HL-60 (cell line): ENCODE data around the gene PCCA.

ENCODE experiments used
- POLR2AphosphoS5 ChIP-seq: IDR thresholded peaks from 2 replicates; pipeline ENCODE4 v1.6.1; 2012; ENCODE audit warnings: low read depth
- TF ChIP-seq, protein P1 (sequence below): IDR thresholded peaks from one replicate; pipeline ENCODE4 v1.5.1; 2011; ENCODE audit warnings: low read length, control low read depth, inconsistent platforms; ENCODE audit not compliant: insufficient read depth
- TF ChIP-seq, protein P2 (sequence below): IDR thresholded peaks from 2 replicates; pipeline ENCODE4 v1.6.1; 2012; ENCODE audit warnings: low read depth; ENCODE audit not compliant: insufficient replicate concordance

DNA sequence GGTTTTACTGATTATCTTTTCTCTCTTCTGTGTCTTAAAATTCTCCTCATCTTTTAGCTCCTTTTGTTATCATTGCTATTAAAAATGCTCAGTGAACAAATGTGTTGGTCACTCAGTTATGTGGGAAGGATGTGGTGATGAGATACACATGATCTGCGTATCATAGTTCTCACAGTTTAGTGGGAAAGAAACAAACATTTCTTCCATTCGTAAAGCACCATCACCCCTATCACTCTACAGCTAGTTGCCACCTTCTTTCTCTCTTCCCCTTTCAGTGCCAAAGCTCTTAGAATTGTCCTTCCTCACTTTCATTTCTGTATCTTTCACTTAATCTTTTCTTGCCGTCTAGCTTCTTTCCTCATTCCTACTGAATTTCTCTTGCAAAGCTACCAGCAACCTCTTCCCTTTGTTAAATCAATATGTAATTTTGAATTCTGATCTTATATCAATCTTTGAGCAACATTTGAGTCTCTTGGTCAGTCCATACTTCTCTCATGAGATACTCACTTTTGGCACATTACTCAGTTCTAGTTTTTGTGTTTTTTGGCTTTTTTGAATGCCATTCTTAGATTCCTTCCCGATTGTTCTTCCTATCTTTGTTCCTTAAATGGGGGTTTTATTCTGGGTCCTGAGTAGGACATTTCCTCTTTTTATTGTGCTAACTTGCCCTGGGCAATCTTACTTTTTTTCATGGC lies 122.3 kb downstream of the PCCA start:
- TF ChIP-seq POLR2AphosphoS5, result no peak
- TF ChIP-seq, protein P1, sequence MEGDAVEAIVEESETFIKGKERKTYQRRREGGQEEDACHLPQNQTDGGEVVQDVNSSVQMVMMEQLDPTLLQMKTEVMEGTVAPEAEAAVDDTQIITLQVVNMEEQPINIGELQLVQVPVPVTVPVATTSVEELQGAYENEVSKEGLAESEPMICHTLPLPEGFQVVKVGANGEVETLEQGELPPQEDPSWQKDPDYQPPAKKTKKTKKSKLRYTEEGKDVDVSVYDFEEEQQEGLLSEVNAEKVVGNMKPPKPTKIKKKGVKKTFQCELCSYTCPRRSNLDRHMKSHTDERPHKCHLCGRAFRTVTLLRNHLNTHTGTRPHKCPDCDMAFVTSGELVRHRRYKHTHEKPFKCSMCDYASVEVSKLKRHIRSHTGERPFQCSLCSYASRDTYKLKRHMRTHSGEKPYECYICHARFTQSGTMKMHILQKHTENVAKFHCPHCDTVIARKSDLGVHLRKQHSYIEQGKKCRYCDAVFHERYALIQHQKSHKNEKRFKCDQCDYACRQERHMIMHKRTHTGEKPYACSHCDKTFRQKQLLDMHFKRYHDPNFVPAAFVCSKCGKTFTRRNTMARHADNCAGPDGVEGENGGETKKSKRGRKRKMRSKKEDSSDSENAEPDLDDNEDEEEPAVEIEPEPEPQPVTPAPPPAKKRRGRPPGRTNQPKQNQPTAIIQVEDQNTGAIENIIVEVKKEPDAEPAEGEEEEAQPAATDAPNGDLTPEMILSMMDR, result no peak
- TF ChIP-seq, protein P2, sequence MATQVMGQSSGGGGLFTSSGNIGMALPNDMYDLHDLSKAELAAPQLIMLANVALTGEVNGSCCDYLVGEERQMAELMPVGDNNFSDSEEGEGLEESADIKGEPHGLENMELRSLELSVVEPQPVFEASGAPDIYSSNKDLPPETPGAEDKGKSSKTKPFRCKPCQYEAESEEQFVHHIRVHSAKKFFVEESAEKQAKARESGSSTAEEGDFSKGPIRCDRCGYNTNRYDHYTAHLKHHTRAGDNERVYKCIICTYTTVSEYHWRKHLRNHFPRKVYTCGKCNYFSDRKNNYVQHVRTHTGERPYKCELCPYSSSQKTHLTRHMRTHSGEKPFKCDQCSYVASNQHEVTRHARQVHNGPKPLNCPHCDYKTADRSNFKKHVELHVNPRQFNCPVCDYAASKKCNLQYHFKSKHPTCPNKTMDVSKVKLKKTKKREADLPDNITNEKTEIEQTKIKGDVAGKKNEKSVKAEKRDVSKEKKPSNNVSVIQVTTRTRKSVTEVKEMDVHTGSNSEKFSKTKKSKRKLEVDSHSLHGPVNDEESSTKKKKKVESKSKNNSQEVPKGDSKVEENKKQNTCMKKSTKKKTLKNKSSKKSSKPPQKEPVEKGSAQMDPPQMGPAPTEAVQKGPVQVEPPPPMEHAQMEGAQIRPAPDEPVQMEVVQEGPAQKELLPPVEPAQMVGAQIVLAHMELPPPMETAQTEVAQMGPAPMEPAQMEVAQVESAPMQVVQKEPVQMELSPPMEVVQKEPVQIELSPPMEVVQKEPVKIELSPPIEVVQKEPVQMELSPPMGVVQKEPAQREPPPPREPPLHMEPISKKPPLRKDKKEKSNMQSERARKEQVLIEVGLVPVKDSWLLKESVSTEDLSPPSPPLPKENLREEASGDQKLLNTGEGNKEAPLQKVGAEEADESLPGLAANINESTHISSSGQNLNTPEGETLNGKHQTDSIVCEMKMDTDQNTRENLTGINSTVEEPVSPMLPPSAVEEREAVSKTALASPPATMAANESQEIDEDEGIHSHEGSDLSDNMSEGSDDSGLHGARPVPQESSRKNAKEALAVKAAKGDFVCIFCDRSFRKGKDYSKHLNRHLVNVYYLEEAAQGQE, result no peak
